Neural cell (in vitro differentiated cells): ENCODE results near the gene MAGEA8.

ENCODE experiments used
- MXI1 ChIP-seq: fragments of 450-650 bp; conservative IDR thresholded peaks from 2 replicates; pipeline ENCODE4 v1.6.1; 2014; ENCODE audit warnings: antibody characterized with exemption, mild to moderate bottlenecking; ENCODE audit not compliant: poor library complexity, severe bottlenecking
- POLR2AphosphoS5 ChIP-seq: IDR thresholded peaks from 2 replicates; pipeline ENCODE4 v1.6.1; 2012
- TAF1 ChIP-seq: IDR thresholded peaks from 2 replicates; pipeline ENCODE4 v1.6.1; 2012; ENCODE audit warnings: low read depth
- TF ChIP-seq, protein P1 (sequence below): fragments of 450-650 bp; IDR thresholded peaks from 2 replicates; pipeline ENCODE4 v1.5.1; 2014; ENCODE audit warnings: antibody characterized with exemption, mild to moderate bottlenecking, moderate library complexity; ENCODE audit not compliant: poor library complexity, severe bottlenecking
- TF ChIP-seq, protein P2 (sequence below): IDR thresholded peaks from 2 replicates; pipeline ENCODE4 v1.6.1; 2012; ENCODE audit warnings: borderline replicate concordance

DNA sequence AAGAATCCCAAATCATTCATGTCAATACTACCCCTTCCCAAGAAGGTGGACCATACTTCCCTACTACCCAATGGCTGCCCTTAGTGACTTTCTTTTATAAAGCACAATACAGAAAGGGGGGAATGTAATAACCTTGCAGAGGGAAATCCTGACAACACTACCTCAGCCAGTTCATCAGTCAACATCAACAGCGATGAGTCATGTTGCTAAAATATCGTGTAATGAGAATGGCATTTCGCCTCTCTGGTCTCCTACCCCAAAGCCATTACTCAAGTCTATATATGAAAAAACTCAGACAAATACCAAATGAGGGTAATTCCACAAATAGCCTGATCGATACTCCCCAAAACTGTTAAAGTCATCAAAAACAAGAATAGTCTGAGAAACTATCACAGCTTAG, 3.3 kb upstream of the MAGEA8 start:
- TF ChIP-seq, protein P1, sequence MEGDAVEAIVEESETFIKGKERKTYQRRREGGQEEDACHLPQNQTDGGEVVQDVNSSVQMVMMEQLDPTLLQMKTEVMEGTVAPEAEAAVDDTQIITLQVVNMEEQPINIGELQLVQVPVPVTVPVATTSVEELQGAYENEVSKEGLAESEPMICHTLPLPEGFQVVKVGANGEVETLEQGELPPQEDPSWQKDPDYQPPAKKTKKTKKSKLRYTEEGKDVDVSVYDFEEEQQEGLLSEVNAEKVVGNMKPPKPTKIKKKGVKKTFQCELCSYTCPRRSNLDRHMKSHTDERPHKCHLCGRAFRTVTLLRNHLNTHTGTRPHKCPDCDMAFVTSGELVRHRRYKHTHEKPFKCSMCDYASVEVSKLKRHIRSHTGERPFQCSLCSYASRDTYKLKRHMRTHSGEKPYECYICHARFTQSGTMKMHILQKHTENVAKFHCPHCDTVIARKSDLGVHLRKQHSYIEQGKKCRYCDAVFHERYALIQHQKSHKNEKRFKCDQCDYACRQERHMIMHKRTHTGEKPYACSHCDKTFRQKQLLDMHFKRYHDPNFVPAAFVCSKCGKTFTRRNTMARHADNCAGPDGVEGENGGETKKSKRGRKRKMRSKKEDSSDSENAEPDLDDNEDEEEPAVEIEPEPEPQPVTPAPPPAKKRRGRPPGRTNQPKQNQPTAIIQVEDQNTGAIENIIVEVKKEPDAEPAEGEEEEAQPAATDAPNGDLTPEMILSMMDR = no peak
- TF ChIP-seq MXI1 = no peak
- TF ChIP-seq, protein P2, sequence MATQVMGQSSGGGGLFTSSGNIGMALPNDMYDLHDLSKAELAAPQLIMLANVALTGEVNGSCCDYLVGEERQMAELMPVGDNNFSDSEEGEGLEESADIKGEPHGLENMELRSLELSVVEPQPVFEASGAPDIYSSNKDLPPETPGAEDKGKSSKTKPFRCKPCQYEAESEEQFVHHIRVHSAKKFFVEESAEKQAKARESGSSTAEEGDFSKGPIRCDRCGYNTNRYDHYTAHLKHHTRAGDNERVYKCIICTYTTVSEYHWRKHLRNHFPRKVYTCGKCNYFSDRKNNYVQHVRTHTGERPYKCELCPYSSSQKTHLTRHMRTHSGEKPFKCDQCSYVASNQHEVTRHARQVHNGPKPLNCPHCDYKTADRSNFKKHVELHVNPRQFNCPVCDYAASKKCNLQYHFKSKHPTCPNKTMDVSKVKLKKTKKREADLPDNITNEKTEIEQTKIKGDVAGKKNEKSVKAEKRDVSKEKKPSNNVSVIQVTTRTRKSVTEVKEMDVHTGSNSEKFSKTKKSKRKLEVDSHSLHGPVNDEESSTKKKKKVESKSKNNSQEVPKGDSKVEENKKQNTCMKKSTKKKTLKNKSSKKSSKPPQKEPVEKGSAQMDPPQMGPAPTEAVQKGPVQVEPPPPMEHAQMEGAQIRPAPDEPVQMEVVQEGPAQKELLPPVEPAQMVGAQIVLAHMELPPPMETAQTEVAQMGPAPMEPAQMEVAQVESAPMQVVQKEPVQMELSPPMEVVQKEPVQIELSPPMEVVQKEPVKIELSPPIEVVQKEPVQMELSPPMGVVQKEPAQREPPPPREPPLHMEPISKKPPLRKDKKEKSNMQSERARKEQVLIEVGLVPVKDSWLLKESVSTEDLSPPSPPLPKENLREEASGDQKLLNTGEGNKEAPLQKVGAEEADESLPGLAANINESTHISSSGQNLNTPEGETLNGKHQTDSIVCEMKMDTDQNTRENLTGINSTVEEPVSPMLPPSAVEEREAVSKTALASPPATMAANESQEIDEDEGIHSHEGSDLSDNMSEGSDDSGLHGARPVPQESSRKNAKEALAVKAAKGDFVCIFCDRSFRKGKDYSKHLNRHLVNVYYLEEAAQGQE = no peak
- no peak for TF ChIP-seq POLR2AphosphoS5
- no peak for TF ChIP-seq TAF1
